ENCODE results near the gene FAM241A. TPM values are rescaled to one million over a fixed set of nuclear protein-coding genes. Genes with fewer than 3 reads are reported as not detected.

Gene FAM241A
- total RNA-seq, 1 donor from 2014 or later = not detected

GRCh38 chr4:112213856-112214255, 68.6 kb downstream of the FAM241A start:
- no peaks in the 10 kb centered on the region for H3K9me3 Mint-ChIP-seq
- Histone ChIP-seq H3K4me2 (no peak overlapping the region), H3K4me1 (no peaks in the 10 kb centered on the region)

GRCh38 chr4:112214390-112215264, 69.4 kb downstream of the FAM241A start:
- Histone ChIP-seq H3K27ac (no peak overlapping the region), H3K4me2 (no peak overlapping the region), H4K20me1 (ENCODE audit: low read depth) (no peaks in the 10 kb centered on the region), H3K9ac (no peak overlapping the region), H3K4me3 (no peak overlapping the region), H3K4me1 (no peaks in the 10 kb centered on the region), H3F3A (ENCODE audit: low read depth) (no peaks in the 10 kb centered on the region), H3K27me3 (no peaks in the 10 kb centered on the region), H3K9me3 (ENCODE audit: low read depth) (no peaks in the 10 kb centered on the region), H3K36me3 (no peaks in the 10 kb centered on the region), H3K79me2 (ENCODE audit: low read depth) (no peaks in the 10 kb centered on the region), H2AFZ (replicated peaks) (no peak overlapping the region)
- Mint-ChIP-seq H3K27me3 (ENCODE audit: insufficient read depth, low read depth) (no peaks in the 10 kb centered on the region), H3K4me3 (no peak overlapping the region), H3K36me3 (no peaks in the 10 kb centered on the region), H3K27ac (no peak overlapping the region), H3K9me3 (no peaks in the 10 kb centered on the region), H3K4me1 (no peaks in the 10 kb centered on the region)
- TF ChIP-seq EZH2 (IDR thresholded peaks at IDR 0.05) (no peak), CTCF (IDR thresholded peaks at IDR 0.05) (peak; percentile 29), EZH2phosphoT487 (IDR thresholded peaks at IDR 0.05) (no peak)
- no peak for DNase-seq (ENCODE audit: low spot score)

More at GRCh38 chr4:112213856-112214255, 68.6 kb downstream of the FAM241A start:
- Mint-ChIP-seq H3K4me3 (no peak overlapping the region), H3K4me1 (no peaks in the 10 kb centered on the region), H3K27me3 (ENCODE audit: insufficient read depth, low read depth) (no peaks in the 10 kb centered on the region), H3K27ac (no peak overlapping the region), H3K36me3 (no peaks in the 10 kb centered on the region)
- H3K9ac ChIP-seq = no peak overlapping the region
- no peaks in the 10 kb centered on the region for H4K20me1 ChIP-seq (ENCODE audit: low read depth)
- H2AFZ ChIP-seq (replicated peaks) = no peak overlapping the region
- no peaks in the 10 kb centered on the region for H3K79me2 ChIP-seq (ENCODE audit: low read depth)
- H3K36me3 ChIP-seq = no peaks in the 10 kb centered on the region
- no peaks in the 10 kb centered on the region for H3F3A ChIP-seq (ENCODE audit: low read depth)
- H3K4me3 ChIP-seq = no peak overlapping the region
- H3K9me3 ChIP-seq (ENCODE audit: low read depth) = no peaks in the 10 kb centered on the region
- no peak for DNase-seq (ENCODE audit: low spot score)
- H3K27ac ChIP-seq = no peak overlapping the region
- TF ChIP-seq EZH2phosphoT487 (IDR thresholded peaks at IDR 0.05) (no peak), CTCF (IDR thresholded peaks at IDR 0.05) (no peak), EZH2 (IDR thresholded peaks at IDR 0.05) (no peak)
- H3K27me3 ChIP-seq = no peaks in the 10 kb centered on the region

GRCh38 chr4:112219826-112220366, 74.6 kb downstream of the FAM241A start:
- Histone ChIP-seq H3K4me3 (no peak overlapping the region), H3F3A (ENCODE audit: low read depth) (no peaks in the 10 kb centered on the region), H3K9me3 (ENCODE audit: low read depth) (no peaks in the 10 kb centered on the region), H3K4me2 (no peak overlapping the region), H3K9ac (no peak overlapping the region), H3K27ac (no peak overlapping the region), H3K36me3 (no peaks in the 10 kb centered on the region), H4K20me1 (ENCODE audit: low read depth) (no peaks in the 10 kb centered on the region), H2AFZ (replicated peaks) (no peak overlapping the region), H3K27me3 (no peaks in the 10 kb centered on the region), H3K4me1 (no peaks in the 10 kb centered on the region), H3K79me2 (ENCODE audit: low read depth) (no peaks in the 10 kb centered on the region)
- H3K36me3 Mint-ChIP-seq = no peaks in the 10 kb centered on the region
- H3K4me3 Mint-ChIP-seq = no peak overlapping the region
- no peak for DNase-seq (ENCODE audit: low spot score)
- H3K9me3 Mint-ChIP-seq = peaks cover 6% of the 10 kb centered on the region
- peaks cover 4% of the 10 kb centered on the region for H3K27me3 Mint-ChIP-seq (ENCODE audit: insufficient read depth, low read depth)
- TF ChIP-seq EZH2phosphoT487 (IDR thresholded peaks at IDR 0.05) = no peak
- no peak for TF ChIP-seq EZH2 (IDR thresholded peaks at IDR 0.05)
- no peak for TF ChIP-seq CTCF (IDR thresholded peaks at IDR 0.05)
- no peaks in the 10 kb centered on the region for H3K4me1 Mint-ChIP-seq
- H3K27ac Mint-ChIP-seq = no peak overlapping the region

Measured in neural progenitor cell (in vitro differentiated cells).